Thyroid gland (tissue), 4 donors: ENCODE measurements around the gene RAB44. TPM values are rescaled to one million over a fixed set of nuclear protein-coding genes. Genes with fewer than 3 reads are reported as not detected.
"Not testable (repeated sequence)": the region's sequence is repeated elsewhere in the genome, so short reads cannot be mapped to it uniquely, and the experiment has no call there.

Experiments
- DNase-seq, 2 donors: peaks; one replicate each; pipeline ENCODE4 v3.0.0-alpha.2; 2019
- H3K27ac ChIP-seq, 3 donors: fragments of 200-600 bp; sonication (generic); 1 replicate in 2 of 3; 2 replicates in 1 of 3; pipeline ENCODE4 v1.5.1; 2016 to 2019; ENCODE audit warnings: mild to moderate bottlenecking in 1 of 3, moderate library complexity in 1 of 3
- H3K27me3 ChIP-seq: fragments of 200-600 bp; sonication (generic); one replicate; pipeline ENCODE4 v1.5.1; 2019
- H3K36me3 ChIP-seq, 2 donors: fragments of 200-600 bp; sonication (generic); one replicate each; pipeline ENCODE4 v1.5.1; 2016 to 2019
- H3K4me1 ChIP-seq, 2 donors: fragments of 200-600 bp; sonication (generic); one replicate each; pipeline ENCODE4 v1.5.1; 2017 to 2019
- H3K4me3 ChIP-seq, 3 donors: fragments of 200-600 bp; sonication (generic); replicated peaks in 1 of 3; 1 replicate in 2 of 3; 2 replicates in 1 of 3; pipeline ENCODE4 v1.5.1; 2016; ENCODE audit warnings: mild to moderate bottlenecking in 1 of 3
- H3K9me3 ChIP-seq: fragments of 200-600 bp; sonication (generic); one replicate; pipeline ENCODE4 v1.5.1; 2017
- CTCF ChIP-seq, 6 experiments: fragments of 200-600 bp in 3 of 6; fragments of 450-650 bp in 3 of 6; sonication (generic) in 3 of 6; IDR thresholded peaks; one replicate each; pipeline ENCODE4 v1.5.1; 2016 to 2019; ENCODE audit warnings: antibody characterized with exemption in 6 of 6, mild to moderate bottlenecking in 2 of 6, inconsistent platforms in 1 of 6, moderate library complexity in 1 of 6
- POLR2A ChIP-seq, 2 donors: fragments of 450-650 bp; IDR thresholded peaks; one replicate each; pipeline ENCODE4 v1.6.1; 2017; ENCODE audit warnings: antibody characterized with exemption in 2 of 2, mild to moderate bottlenecking in 2 of 2, moderate library complexity in 1 of 2
- WGBS, 2 donors: methylation state at CpG; one replicate each; pipeline ENCODE4 v1.1.5; 2017; 5-methylcytosine and 5-hydroxymethylcytosine counted together
- intact Hi-C: fragments of 100-400 bp; cut with DNase I; formaldehyde crosslinking; loops from one replicate; pipeline ENCODE4 v1.15.1; 2023
- total RNA-seq, 4 donors: library from RNA; depleted of rRNA; stranded (reverse); fragments of >200 nt; gene quantifications; one replicate each; pipeline ENCODE4 v1.2.3, GENCODE V29; 2016

Gene RAB44
- total RNA-seq, 4 donors from 2014 or later: 0.11 TPM; not detected in 3

GRCh38 chr6:36651659-36652379, 45.8 kb upstream of the RAB44 start:
- Histone ChIP-seq H3K4me1 (no peaks in the 10 kb centered on the region), H3K27me3 (no peaks in the 10 kb centered on the region), H3K4me3 (no peak overlapping the region), H3K9me3 (no peaks in the 10 kb centered on the region), H3K27ac (no peak overlapping the region), H3K36me3 (no peaks in the 10 kb centered on the region)
- intact Hi-C loops: no loop called here
- no peak for TF ChIP-seq CTCF (IDR thresholded peaks at IDR 0.05)
- TF ChIP-seq POLR2A (IDR thresholded peaks at IDR 0.05): no peak
- no peak for DNase-seq
- 95 to 97% methylated on average over 11 of the region's 11 CpGs for WGBS, 2 donors

GRCh38 chr6:36654469-36654868, 43.2 kb upstream of the RAB44 start:
- H3K27ac ChIP-seq, H3K27me3 ChIP-seq, H3K4me3 ChIP-seq, H3K36me3 ChIP-seq, intact Hi-C loops, H3K4me1 ChIP-seq, H3K9me3 ChIP-seq, DNase-seq: not testable (repeated sequence)
- 80 to 86% methylated on average over 5 of the region's 5 CpGs for WGBS, 2 donors

- TF ChIP-seq CTCF (IDR thresholded peaks at IDR 0.05): no peak
- TF ChIP-seq POLR2A (IDR thresholded peaks at IDR 0.05): no peak
- no peaks in the 10 kb centered on the region for H3K4me1 ChIP-seq
- no peaks in the 10 kb centered on the region for H3K9me3 ChIP-seq
- no peaks in the 10 kb centered on the region for H3K36me3 ChIP-seq
- WGBS, 2 donors: 79 to 81% methylated on average over 6 of the region's 6 CpGs
- intact Hi-C loops: no loop called here
- no peaks in the 10 kb centered on the region for H3K27me3 ChIP-seq
- H3K4me3 ChIP-seq: no peak overlapping the region
- no peak for DNase-seq
- H3K27ac ChIP-seq: no peak overlapping the region
Observed at GRCh38 chr6:36655085-36655724, 42.4 kb upstream of the RAB44 start.

- H3K4me3 ChIP-seq: no peak overlapping the region
- 71 to 79% methylated on average over 5 of the region's 5 CpGs for WGBS, 2 donors
- H3K4me1 ChIP-seq: peaks cover 6 to 9% of the 10 kb centered on the region in 2 donors
- H3K27ac ChIP-seq: no peak overlapping the region
- no peaks in the 10 kb centered on the region for H3K36me3 ChIP-seq
- intact Hi-C loops: no loop called here
- TF ChIP-seq POLR2A (IDR thresholded peaks at IDR 0.05) (no peak), CTCF (IDR thresholded peaks at IDR 0.05) (no peak)
- H3K27me3 ChIP-seq: no peaks in the 10 kb centered on the region
- DNase-seq: no peak
- H3K9me3 ChIP-seq: no peaks in the 10 kb centered on the region
Observed at GRCh38 chr6:36656441-36656840, 41.2 kb upstream of the RAB44 start.

GRCh38 chr6:36657271-36657670, 40.4 kb upstream of the RAB44 start:
- peaks cover 6 to 9% of the 10 kb centered on the region in 2 donors for H3K4me1 ChIP-seq
- H3K27me3 ChIP-seq: no peaks in the 10 kb centered on the region
- no peak for DNase-seq
- 90 to 100% methylated on average over 1 of the region's 1 CpG for WGBS, 2 donors
- TF ChIP-seq POLR2A (IDR thresholded peaks at IDR 0.05) (no peak), CTCF (IDR thresholded peaks at IDR 0.05) (no peak)
- H3K4me3 ChIP-seq: no peak overlapping the region
- intact Hi-C loops: no loop called here
- no peak overlapping the region for H3K27ac ChIP-seq
- no peaks in the 10 kb centered on the region for H3K9me3 ChIP-seq
- no peaks in the 10 kb centered on the region for H3K36me3 ChIP-seq
